SJCRH30 (cell line): Measurements from ENCODE around the gene MTNR1A. TPM values are rescaled to one million over a fixed set of nuclear protein-coding genes. Genes with fewer than 3 reads are reported as not detected.

Experiments used
- DNase-seq, 2 experiments: peaks; one replicate each; pipeline ENCODE4 v3.0.0-alpha.2; 2015 to 2020
- H3K27ac ChIP-seq: fragments of 250-450 bp; sonication (Bioruptor Pico); 2 replicates; pipeline ENCODE4 v1.5.1; 2020; ENCODE audit warnings: mild to moderate bottlenecking, moderate library complexity
- H3K27me3 ChIP-seq: fragments of 250-450 bp; sonication (Bioruptor Pico); 2 replicates; pipeline ENCODE4 v1.5.1; 2020; ENCODE audit warnings: mild to moderate bottlenecking, moderate library complexity
- H3K36me3 ChIP-seq: fragments of 250-450 bp; sonication (Bioruptor Pico); 2 replicates; pipeline ENCODE4 v1.5.1; 2020; ENCODE audit warnings: mild to moderate bottlenecking, moderate library complexity
- H3K4me1 ChIP-seq: fragments of 250-450 bp; sonication (Bioruptor Pico); 2 replicates; pipeline ENCODE4 v1.5.1; 2020; ENCODE audit warnings: mild to moderate bottlenecking, moderate library complexity
- H3K4me3 ChIP-seq: fragments of 250-450 bp; sonication (Bioruptor Pico); 2 replicates; pipeline ENCODE4 v1.5.1; 2020; ENCODE audit warnings: mild to moderate bottlenecking, moderate library complexity
- H3K9me3 ChIP-seq: fragments of 250-450 bp; sonication (Bioruptor Pico); replicated peaks from 2 replicates; pipeline ENCODE4 v1.5.1; 2020; ENCODE audit warnings: mild to moderate bottlenecking, moderate library complexity
- total RNA-seq: library from RNA; depleted of rRNA; stranded (reverse); fragments of >200 nt; shearing (Covaris generic); gene quantifications from 2 replicates; pipeline ENCODE4 v1.2.3, GENCODE V29; 2014

The MTNR1A gene
- total RNA-seq, 1 experiment from 2014 or later, result not detected

DNA sequence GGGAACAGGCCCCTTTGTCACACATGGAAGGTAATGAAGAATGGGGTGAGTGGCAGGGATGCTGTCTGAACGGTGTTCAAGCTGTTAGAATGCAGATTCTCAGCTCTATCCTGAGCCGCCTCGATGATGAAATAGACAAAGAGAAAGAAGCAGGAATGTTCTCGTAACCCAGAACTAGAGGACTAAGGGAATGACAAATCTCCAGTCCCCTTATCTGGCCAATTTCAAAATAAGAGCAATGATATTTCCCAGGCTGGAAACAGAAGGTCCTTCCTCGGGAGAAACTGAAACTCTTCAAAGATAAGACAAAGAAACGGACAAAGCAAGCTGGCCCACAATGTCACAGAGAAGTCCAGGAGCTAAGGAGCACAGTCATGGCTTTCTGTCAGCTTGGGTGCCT is 29.5 kb upstream of the MTNR1A start:
- Histone ChIP-seq H3K27me3 (no peaks in the 10 kb centered on the region), H3K9me3 (no peaks in the 10 kb centered on the region), H3K36me3 (peaks cover 12% of the 10 kb centered on the region), H3K4me3 (no peak overlapping the region), H3K27ac (no peak overlapping the region), H3K4me1 (no peaks in the 10 kb centered on the region)
- DNase-seq, result no peak

DNA sequence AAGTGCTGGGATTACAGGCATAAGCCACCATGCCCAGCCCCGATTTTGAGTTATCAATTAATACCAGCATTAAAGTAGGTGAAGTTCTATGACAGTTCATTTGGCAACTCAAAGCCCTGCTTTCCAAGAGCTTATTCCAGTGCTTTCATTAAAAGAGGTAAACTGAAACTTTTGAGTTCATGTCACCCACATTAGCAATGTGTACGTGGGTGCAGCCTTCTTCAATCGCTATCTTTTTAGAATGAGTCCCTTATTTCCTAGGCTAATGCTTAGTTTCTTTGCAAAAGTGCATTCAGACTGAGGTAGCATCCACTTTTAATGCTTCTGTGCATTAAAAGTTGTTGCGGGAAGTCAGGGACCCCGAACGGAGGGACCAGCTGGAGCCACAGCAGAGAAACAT is 26.1 kb upstream of the MTNR1A start:
- DNase-seq, result no peak
- Histone ChIP-seq H3K9me3 (no peaks in the 10 kb centered on the region), H3K4me3 (no peak overlapping the region), H3K4me1 (no peaks in the 10 kb centered on the region), H3K27me3 (no peaks in the 10 kb centered on the region), H3K36me3 (peaks cover 3% of the 10 kb centered on the region), H3K27ac (no peak overlapping the region)

DNA sequence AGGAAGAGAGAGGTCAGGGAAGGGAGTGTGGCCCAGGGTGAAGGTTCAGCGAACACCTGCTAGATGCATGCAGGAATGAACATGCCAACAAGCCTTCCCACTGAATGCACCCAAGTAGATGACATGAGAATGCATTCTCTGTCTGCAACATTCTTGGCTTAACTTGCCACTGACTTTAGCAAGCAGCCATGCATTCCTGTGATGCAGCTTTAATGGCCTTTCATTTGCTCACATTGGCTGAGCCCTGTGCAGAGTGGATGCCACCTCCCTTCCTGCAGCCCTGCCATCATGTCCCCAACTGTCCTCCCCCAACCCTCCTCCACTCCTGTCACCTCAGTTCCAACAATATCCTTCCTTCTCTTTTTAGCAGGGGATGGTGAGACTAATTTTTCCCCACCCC is 25.3 kb upstream of the MTNR1A start:
- no peaks in the 10 kb centered on the region for H3K27me3 ChIP-seq

DNA sequence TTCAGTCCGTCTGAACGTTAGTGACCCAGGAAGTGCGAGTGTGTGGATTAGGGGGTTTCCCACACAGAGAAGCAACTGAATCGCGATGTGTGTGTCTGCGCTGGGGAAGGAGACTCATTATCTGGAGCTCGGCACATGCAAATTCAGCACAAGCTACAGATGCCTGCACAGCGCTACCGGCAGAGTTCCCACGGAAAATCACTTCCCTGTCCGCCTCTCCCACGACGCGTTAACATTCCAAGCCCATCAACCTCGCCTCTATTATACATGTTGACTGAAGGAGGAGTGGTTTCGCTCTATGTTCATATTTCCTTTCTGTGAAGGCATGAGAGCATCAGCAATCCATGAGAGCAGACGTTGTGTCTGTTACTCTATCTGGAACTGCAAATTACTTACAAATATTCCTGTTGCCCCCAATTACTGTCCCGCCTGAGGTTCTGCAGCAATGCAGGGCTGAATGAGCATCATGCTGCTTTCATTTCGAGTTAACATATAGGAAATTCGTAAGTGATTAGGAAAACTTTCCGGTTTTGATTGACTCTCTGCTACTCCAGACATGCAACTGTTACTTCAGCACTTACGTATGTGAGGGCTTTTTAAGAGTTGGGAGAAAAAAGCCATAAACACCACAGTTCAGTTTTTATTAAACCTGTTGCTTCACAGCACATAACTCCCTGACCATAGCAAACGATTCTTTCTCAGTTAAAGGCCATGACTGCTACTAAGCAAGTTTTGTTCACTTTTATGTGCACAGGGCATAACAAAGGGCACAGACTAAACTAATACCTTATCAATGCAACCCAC is 15.0 kb upstream of the MTNR1A start:
- no peak overlapping the region for H3K4me3 ChIP-seq
- no peak overlapping the region for H3K27ac ChIP-seq
- DNase-seq, result no peak
- no peaks in the 10 kb centered on the region for H3K27me3 ChIP-seq
- no peaks in the 10 kb centered on the region for H3K9me3 ChIP-seq
- H3K36me3 ChIP-seq, result no peaks in the 10 kb centered on the region
- no peaks in the 10 kb centered on the region for H3K4me1 ChIP-seq

More for the DNA sequence above, 25.3 kb upstream of the MTNR1A start:
- Histone ChIP-seq H3K36me3 (peaks cover 3% of the 10 kb centered on the region; the same call in 1 of the 2 replicates), H3K4me1 (no peaks in the 10 kb centered on the region), H3K27ac (no peak overlapping the region), H3K9me3 (no peaks in the 10 kb centered on the region), H3K4me3 (no peak overlapping the region)
- no peak for DNase-seq

DNA sequence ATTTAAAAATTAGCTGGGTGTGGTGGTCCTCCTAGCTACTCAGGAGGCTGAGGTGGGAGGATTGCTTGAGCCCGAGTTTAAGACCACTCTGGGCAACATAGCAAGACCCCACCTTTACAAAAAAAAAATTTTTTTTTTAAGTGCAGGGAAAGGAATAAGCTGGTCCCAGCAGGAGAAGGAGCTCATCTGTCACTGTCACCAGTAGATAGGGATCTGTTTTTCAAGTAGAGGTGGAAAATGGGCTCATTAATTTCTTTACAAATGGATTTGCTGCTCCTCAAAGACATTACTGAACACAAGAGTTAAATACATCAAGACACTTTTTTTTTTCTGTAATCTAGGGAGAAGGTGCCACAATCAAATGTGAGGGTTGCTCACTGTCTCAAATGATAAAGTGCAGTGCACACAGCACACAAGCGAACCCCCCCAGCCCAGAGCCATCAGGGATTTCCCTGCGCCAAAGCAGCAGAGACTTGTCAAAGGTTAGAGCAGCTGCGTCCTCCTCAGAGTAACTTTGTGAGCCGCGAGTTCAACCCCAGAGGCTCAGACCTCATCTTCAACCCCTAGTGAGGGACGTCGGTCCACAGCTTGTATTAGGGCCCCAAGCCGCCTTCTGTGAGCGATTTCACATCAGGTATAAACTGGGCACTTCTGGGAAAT is 14.3 kb upstream of the MTNR1A start:
- Histone ChIP-seq H3K4me3 (no peak overlapping the region), H3K27ac (no peak overlapping the region), H3K9me3 (no peaks in the 10 kb centered on the region), H3K36me3 (no peaks in the 10 kb centered on the region), H3K4me1 (no peaks in the 10 kb centered on the region), H3K27me3 (no peaks in the 10 kb centered on the region)
- DNase-seq, result no peak

DNA sequence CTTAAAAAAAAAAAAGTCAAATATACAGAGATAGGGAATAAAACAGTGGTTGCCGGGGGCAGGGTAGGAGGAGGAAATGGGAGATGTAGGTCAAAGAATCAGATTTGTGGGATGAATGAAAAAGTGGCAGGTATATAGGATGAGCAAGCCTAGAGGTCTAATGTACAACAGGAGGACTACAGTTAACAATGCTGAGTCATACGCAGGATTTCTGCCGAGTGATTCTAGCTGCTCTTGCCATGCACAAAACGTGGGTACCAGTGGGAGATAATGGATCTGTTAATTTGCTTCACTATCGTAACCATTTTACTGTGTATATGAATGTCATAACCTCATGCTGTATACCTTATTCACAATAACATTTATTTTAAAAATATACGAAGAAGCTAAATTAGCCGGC is 10.7 kb upstream of the MTNR1A start:
- H3K27me3 ChIP-seq, result no peaks in the 10 kb centered on the region
- DNase-seq, result no peak
- no peaks in the 10 kb centered on the region for H3K36me3 ChIP-seq
- no peaks in the 10 kb centered on the region for H3K4me1 ChIP-seq
- no peak overlapping the region for H3K27ac ChIP-seq
- H3K4me3 ChIP-seq, result no peak overlapping the region
- H3K9me3 ChIP-seq, result no peaks in the 10 kb centered on the region

DNA sequence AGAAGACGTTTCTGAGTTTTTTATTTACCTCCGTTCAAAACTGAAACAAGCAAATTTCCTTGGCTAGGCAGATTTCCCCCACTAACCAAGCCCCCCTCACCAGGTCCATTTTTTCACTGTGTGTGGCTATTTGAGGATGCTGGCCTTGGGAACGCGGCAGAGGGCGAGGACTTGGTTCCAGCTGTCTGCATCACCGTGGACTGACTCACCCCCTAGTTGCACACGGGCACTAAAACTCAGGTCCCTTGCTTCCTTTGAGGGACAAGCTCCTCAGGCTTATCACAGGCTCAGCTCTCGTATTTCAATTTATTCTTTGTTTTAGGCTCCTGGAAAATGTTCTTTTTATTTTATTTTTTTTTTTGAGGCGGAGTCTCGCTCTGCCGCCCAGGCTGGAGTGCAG is 8.4 kb upstream of the MTNR1A start:
- peak in 1 of 2 experiments; percentile 26 for DNase-seq

DNA sequence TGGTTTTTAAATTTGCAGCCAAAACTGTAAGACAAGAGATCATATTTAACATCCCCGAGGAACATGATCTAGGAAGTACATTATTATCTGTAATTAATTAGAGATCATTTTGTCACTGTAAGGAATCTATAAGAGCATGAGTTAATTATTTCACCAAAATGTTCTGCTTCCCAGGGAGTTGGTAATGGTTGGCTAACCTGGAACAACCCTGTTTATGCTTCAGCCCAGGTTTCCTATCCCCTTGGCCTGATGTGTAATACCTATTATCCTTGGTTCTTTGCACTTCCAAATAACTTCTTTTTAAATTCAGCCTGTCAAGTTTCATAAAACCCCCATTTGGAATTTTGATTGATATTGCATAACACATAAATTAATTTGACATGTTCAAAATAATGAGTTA is 6.4 kb upstream of the MTNR1A start:
- no peaks in the 10 kb centered on the region for H3K9me3 ChIP-seq
- H3K27ac ChIP-seq, result no peak overlapping the region
- H3K27me3 ChIP-seq, result no peaks in the 10 kb centered on the region
- H3K4me3 ChIP-seq, result no peak overlapping the region
- H3K36me3 ChIP-seq, result no peaks in the 10 kb centered on the region
- H3K4me1 ChIP-seq, result peaks cover 20% of the 10 kb centered on the region
- DNase-seq, result no peak

More for the DNA sequence above, 8.4 kb upstream of the MTNR1A start:
- Histone ChIP-seq H3K4me1 (peaks cover 5% of the 10 kb centered on the region), H3K4me3 (no peak overlapping the region), H3K9me3 (no peaks in the 10 kb centered on the region), H3K27ac (no peak overlapping the region), H3K27me3 (no peaks in the 10 kb centered on the region), H3K36me3 (no peaks in the 10 kb centered on the region)

DNA sequence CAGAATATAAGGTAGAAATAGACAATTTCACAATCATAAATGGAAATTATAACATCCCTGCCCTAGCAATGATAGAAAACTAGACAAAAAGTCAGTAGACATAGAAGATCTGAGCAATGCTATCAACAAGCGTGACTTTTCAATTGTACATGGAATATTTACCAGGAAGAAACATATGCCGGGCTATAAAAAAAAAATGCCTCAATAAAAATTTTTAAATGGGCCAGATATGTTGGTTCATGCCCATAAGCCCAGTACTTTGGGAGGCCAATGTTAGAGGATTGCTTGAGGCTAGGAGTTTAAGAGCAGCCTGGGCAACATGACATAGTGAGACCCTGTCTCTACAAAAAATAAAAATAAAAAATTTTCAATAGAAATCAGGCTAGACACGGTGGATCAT is 5.3 kb upstream of the MTNR1A start:
- Histone ChIP-seq H3K4me3 (no peak overlapping the region), H3K36me3 (no peaks in the 10 kb centered on the region), H3K27ac (no peak overlapping the region), H3K9me3 (no peaks in the 10 kb centered on the region), H3K4me1 (peaks cover 20% of the 10 kb centered on the region), H3K27me3 (no peaks in the 10 kb centered on the region)
- no peak for DNase-seq

DNA sequence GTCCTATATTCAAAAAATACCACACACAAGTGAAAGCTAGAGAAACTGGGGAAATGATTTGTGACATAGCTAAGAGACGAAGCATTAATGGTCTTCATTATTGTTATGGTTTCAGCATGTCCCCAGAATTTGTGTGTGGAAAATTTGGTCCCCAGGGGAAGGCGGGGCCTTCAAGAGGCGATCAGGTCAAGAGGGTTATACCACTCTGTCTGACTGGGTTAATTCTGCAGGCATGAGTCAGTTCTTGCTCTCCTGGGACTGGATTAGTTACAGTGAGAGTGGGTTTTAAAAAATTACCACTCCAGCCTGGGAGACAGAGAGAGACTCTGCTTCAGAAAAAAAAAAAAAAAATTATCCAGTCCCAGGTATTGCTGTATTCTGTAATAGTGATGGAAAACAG is 2.1 kb upstream of the MTNR1A start:
- Histone ChIP-seq H3K36me3 (no peaks in the 10 kb centered on the region), H3K9me3 (no peaks in the 10 kb centered on the region), H3K4me3 (peak overlapping the region; percentile 7; the same call in 1 of the 2 replicates), H3K27me3 (no peaks in the 10 kb centered on the region), H3K4me1 (peaks cover 20% of the 10 kb centered on the region), H3K27ac (peak overlapping the region; percentile 94)
- DNase-seq, result peak; percentile 84 to 87

DNA sequence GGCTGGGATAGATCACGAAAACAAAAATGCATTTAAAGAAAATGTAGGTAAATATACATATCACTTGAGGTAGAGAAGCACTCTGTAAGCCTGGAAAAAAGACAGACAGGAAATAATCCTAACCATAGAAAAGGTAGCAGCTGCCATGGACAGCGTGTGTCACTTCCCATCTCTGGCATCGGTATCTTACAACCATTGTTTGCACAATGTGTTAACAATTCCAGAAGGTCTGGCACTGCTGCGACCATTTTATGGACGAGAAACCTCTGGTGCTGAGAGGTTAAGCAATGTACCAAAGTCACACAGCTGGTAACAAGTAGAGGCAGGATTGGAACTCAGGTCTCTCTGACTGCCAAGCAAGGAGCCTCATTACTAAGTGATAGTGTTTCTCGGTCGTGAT is 1.7 kb upstream of the MTNR1A start:
- Histone ChIP-seq H3K9me3 (no peaks in the 10 kb centered on the region), H3K27ac (peak overlapping the region; percentile 94), H3K4me1 (peaks cover 20% of the 10 kb centered on the region), H3K4me3 (peak overlapping the region; percentile 7; the same call in 1 of the 2 replicates), H3K36me3 (no peaks in the 10 kb centered on the region), H3K27me3 (no peaks in the 10 kb centered on the region)
- peak; percentile 59 to 70 for DNase-seq

DNA sequence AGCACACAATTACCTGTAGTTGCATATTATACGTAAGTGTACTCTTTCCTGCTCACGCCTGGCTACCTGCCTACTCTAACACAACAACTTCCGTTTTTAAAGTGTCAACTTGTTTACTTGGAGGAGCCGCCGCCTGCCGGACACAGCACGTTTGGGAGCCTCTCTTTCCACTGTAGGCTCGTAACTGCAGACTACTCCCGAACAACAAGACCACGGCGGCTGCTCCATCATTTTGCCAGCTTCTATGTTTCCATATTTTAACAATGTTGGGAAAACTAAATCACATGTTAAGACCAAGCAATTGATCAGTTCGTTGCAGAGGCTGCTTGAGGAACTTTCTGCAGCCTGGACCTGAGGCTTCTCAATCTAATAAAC is 841 bp downstream of the MTNR1A start:
- H3K27ac ChIP-seq, result no peak overlapping the region
- H3K4me3 ChIP-seq, result no peak overlapping the region
- no peak for DNase-seq
- no peaks in the 10 kb centered on the region for H3K27me3 ChIP-seq
- peaks cover 20% of the 10 kb centered on the region for H3K4me1 ChIP-seq
- H3K9me3 ChIP-seq, result no peaks in the 10 kb centered on the region
- H3K36me3 ChIP-seq, result no peaks in the 10 kb centered on the region

DNA sequence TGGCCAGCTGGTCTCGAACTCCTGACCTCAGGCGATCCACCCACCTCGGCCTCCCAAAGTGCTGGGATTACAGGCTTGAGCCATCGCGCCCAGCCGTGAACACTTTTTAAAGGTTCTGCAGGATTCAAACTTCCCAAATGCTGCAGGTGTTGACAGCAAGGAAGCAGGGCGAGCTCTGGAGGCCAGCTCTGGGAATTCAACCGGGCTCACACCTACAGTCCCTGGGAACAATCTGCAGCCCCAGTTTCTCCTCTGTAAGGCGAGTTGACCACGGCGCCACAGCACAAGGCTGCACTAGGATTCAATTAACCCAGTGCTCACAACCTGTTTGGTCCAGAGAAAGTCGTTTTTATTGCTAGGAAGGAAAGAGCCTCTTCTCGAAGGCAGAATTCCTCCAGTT is 1.6 kb downstream of the MTNR1A start:
- Histone ChIP-seq H3K27me3 (no peaks in the 10 kb centered on the region), H3K27ac (no peak overlapping the region), H3K9me3 (no peaks in the 10 kb centered on the region), H3K4me1 (peaks cover 15% of the 10 kb centered on the region), H3K36me3 (no peaks in the 10 kb centered on the region), H3K4me3 (no peak overlapping the region)
- DNase-seq, result no peak

DNA sequence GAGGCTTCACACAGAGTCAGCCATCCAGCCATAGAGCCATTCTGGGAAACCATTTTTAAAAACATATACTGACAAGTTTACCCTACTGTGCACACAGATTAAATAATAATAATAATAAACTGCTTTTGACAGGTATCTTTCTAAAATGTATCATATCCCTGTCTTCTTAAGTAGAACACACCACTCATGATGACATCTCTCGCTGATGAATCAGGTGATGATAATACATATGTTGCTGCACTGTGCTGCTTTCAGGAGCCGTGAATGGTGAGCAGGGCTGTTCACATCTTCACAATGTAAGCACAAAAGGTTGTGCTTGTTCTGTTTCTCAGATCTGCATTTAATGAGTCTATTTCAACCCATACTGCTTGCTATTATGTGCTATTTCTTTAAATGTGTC is 3.5 kb downstream of the MTNR1A start:
- H3K36me3 ChIP-seq, result no peaks in the 10 kb centered on the region
- no peak overlapping the region for H3K27ac ChIP-seq
- no peaks in the 10 kb centered on the region for H3K9me3 ChIP-seq
- no peak for DNase-seq
- H3K4me3 ChIP-seq, result no peak overlapping the region
- H3K4me1 ChIP-seq, result peaks cover under 1% of the 10 kb centered on the region
- no peaks in the 10 kb centered on the region for H3K27me3 ChIP-seq

DNA sequence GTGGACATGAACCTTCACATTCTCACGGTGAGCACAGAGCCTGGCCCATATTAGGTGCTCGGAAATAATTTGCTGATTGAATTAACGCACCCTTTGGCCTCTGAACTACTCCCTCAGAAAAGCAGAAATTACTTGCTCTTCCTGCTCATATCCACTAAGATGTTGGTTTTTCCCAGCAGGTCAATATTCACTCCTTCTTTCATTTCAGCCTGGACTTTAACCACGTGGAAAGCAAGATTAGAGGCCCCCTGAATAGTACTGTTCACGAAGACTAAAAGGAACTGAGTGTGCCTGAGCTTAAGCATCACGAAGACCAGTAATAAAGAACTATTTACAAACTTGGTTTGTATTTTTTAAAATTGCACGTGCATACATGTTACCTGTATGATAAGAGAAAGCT is 9.9 kb downstream of the MTNR1A start:
- Histone ChIP-seq H3K27me3 (no peaks in the 10 kb centered on the region), H3K36me3 (no peaks in the 10 kb centered on the region), H3K27ac (no peak overlapping the region), H3K4me1 (no peaks in the 10 kb centered on the region), H3K4me3 (no peak overlapping the region), H3K9me3 (no peaks in the 10 kb centered on the region)
- no peak for DNase-seq

DNA sequence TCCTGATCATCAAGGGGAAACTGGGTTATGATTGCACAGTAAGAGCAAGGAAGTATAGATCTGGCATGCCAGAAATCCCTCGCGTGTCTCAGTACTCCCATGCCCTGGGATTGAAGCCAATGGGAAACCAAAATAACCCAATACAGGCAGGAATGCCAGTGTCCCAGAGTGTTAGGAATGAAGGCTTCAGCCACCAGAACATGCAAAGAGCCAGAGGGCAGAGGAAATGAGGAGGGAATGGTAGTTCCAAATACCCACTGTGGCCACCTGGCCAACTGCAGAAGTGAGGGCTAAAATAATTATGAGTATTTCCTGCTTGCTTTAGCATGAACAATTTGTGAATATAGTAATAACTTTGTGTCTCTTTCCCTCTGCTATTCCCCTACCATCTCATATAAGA is 12.2 kb downstream of the MTNR1A start:
- Histone ChIP-seq H3K4me1 (no peaks in the 10 kb centered on the region), H3K27ac (no peak overlapping the region), H3K36me3 (no peaks in the 10 kb centered on the region), H3K4me3 (no peak overlapping the region), H3K9me3 (no peaks in the 10 kb centered on the region), H3K27me3 (no peaks in the 10 kb centered on the region)
- DNase-seq, result no peak
